Lower lobe of right lung (tissue), 2 donors: ENCODE measurements around the gene IZUMO4. TPM values are rescaled to one million over a fixed set of nuclear protein-coding genes. Genes with fewer than 3 reads are reported as not detected.

Experiments used
- ATAC-seq, 2 donors: fragments of 200-7000 bp; cut with Tn5 transposase; one replicate each; pipeline ENCODE4 v1.9.1; 2020 to 2022; ENCODE audit warnings: mild to moderate bottlenecking in 2 of 2, moderate library complexity in 2 of 2
- DNase-seq: peaks from one replicate; pipeline ENCODE4 v3.0.0-alpha.2; 2020
- H3K27ac ChIP-seq: fragments of 200-600 bp; one replicate; pipeline ENCODE4 v1.8.0; 2022
- H3K27me3 ChIP-seq: fragments of 200-600 bp; one replicate; pipeline ENCODE4 v1.8.0; 2022; ENCODE audit warnings: low read depth
- H3K36me3 ChIP-seq: fragments of 200-600 bp; one replicate; pipeline ENCODE4 v1.8.0; 2022; ENCODE audit warnings: mild to moderate bottlenecking
- H3K4me1 ChIP-seq: fragments of 200-600 bp; one replicate; pipeline ENCODE4 v1.8.0; 2022
- H3K4me3 ChIP-seq: fragments of 200-600 bp; one replicate; pipeline ENCODE4 v1.8.0; 2022; ENCODE audit warnings: mild to moderate bottlenecking
- H3K9me3 ChIP-seq: fragments of 200-600 bp; one replicate; pipeline ENCODE4 v1.8.0; 2022
- CTCF ChIP-seq: fragments of 200-600 bp; IDR thresholded peaks from one replicate; pipeline ENCODE4 v1.8.0; 2022; ENCODE audit warnings: antibody characterized with exemption, mild to moderate bottlenecking
- intact Hi-C: fragments of 100-400 bp; cut with DNase I; formaldehyde crosslinking; loops from one replicate; pipeline ENCODE4 v1.11.0; 2022
- total RNA-seq: library from RNA; stranded (reverse); fragmentation: NEBNext Ultra II Directional; extraction: Animal tissue kit (Norgen Biotek cat#: 25700); gene quantifications from one replicate; pipeline ENCODE4 v1.2.1, GENCODE V29; 2021
- donor health status: DM: no; HTN: yes; CAD: no; lungs with severe emphysema.

The IZUMO4 gene
- total RNA-seq, 1 donor from 2014 or later, result 7.4 TPM

DNA sequence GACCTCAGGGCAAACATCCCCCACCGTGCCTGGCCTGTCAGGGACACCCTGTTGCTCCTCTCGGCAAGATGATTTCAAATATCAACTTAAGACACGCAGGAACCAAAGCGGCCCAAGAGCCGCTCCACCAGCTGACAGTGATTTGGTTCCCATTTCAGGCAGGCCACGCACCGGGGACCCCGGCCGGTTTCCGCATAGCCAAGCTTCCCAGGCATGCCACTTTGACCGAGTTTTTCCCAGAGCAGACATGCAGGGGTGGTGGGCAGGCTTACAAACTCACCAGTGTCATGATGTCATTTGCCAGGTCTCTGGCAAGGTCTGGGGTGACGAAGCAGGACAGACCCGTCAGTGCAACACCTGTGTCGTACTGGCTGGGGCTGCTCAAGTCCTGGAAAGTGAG, 35.5 kb downstream of the IZUMO4 start:
- Histone ChIP-seq H3K27me3 (no peaks in the 10 kb centered on the region), H3K4me3 (no peak overlapping the region), H3K4me1 (no peaks in the 10 kb centered on the region), H3K27ac (no peak overlapping the region), H3K9me3 (no peaks in the 10 kb centered on the region), H3K36me3 (peaks cover 87% of the 10 kb centered on the region)
- no peak for ATAC-seq
- intact Hi-C loops, result no loop called here
- no peak for TF ChIP-seq CTCF
- no peak for DNase-seq

GRCh38 chr19:2132731-2133490, 36.2 kb downstream of the IZUMO4 start:
- no peaks in the 10 kb centered on the region for H3K4me1 ChIP-seq
- no peak overlapping the region for H3K27ac ChIP-seq
- peaks cover 87% of the 10 kb centered on the region for H3K36me3 ChIP-seq
- no peak overlapping the region for H3K4me3 ChIP-seq
- no peak for TF ChIP-seq CTCF
- DNase-seq, result peak; percentile 22
- no peaks in the 10 kb centered on the region for H3K27me3 ChIP-seq
- no peaks in the 10 kb centered on the region for H3K9me3 ChIP-seq
- ATAC-seq, result no peak
- intact Hi-C loops, result no loop called here

DNA sequence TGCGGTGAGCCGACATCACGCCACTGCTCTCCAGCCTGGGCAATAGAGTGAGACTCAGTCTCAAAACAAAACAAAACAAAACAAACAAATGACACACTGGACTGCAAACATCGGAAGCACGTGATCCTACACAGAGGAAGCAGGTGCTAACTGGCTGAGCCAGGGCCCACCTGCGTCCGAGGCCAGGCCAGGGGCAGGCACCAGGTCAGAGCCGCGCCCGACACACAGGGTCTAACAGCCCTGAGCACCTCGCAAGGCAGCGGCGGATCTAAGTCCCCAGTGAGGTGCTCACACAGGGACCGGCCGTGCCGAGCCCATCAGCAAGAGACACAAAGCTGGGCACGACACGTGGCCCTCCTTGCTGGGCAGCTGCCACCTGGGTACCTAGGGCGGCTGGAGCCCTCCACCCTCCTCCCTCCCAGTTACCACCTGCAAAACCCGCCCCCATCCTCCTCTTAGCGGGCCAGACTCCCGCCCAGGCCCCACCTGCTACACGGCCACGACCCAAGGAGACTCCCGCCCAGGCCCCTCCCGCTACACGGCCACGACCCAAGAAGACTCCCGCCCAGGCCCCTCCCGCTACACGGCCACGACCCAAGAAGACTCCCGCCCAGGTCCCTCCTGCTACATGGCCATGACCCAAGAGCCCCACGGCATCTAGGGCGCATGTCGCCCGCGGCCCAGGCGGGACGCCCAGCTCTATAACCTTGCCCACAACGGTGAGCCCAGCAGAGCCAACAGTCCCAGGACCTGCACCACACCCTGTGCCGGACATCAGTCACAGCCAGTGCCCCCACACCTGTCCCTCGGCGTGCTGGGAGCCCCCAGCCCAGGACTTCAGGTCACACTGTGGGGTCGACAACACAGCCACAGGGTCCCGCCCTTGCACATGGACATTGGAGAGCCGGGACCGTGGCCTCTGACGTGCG, 39.0 kb downstream of the IZUMO4 start:
- Histone ChIP-seq H3K27me3 (no peaks in the 10 kb centered on the region), H3K36me3 (peaks cover 87% of the 10 kb centered on the region), H3K27ac (no peak overlapping the region), H3K4me1 (no peaks in the 10 kb centered on the region), H3K4me3 (no peak overlapping the region), H3K9me3 (no peaks in the 10 kb centered on the region)
- peak; percentile 14 to 17 for ATAC-seq
- DNase-seq, result peak; percentile 36
- TF ChIP-seq CTCF, result no peak
- intact Hi-C loops, result no loop called here

DNA sequence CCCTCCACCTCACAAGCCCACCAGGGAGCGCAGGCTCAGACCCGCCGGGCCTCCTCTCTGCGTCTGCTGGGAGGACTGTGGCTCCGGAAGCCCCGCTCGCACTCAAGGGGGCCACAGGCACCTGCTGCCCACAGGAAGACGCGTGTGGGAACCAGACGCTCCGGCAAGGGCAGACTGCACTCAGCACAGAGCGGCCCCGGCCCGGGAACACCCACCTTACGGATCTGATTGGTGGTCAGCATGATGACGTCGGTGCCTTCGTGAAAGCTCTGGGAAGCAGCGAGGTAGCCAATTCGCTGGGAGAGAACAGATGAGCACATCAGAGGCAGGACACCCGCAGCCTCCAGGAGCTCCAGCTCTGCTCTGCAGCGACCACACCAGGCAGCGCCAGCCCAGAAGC, 40.1 kb downstream of the IZUMO4 start:
- H3K36me3 ChIP-seq, result peaks cover 82% of the 10 kb centered on the region
- no peaks in the 10 kb centered on the region for H3K27me3 ChIP-seq
- TF ChIP-seq CTCF, result no peak
- H3K4me1 ChIP-seq, result no peaks in the 10 kb centered on the region
- DNase-seq (no peak), ATAC-seq (no peak)
- intact Hi-C loops, result no loop called here
- no peak overlapping the region for H3K27ac ChIP-seq
- H3K9me3 ChIP-seq, result no peaks in the 10 kb centered on the region
- no peak overlapping the region for H3K4me3 ChIP-seq

GRCh38 chr19:2138061-2138728, 41.5 kb downstream of the IZUMO4 start:
- ATAC-seq, result peak in 1 of 2 donors; percentile 11
- TF ChIP-seq CTCF, result no peak
- intact Hi-C loops, result no loop called here
- peaks cover 68% of the 10 kb centered on the region for H3K36me3 ChIP-seq
- DNase-seq, result no peak
- H3K9me3 ChIP-seq, result no peaks in the 10 kb centered on the region
- H3K27me3 ChIP-seq, result no peaks in the 10 kb centered on the region
- no peak overlapping the region for H3K4me3 ChIP-seq
- H3K4me1 ChIP-seq, result no peaks in the 10 kb centered on the region
- H3K27ac ChIP-seq, result no peak overlapping the region
